Activated CD8-positive, alpha-beta memory T cell treated with anti-CD3 and anti-CD28 coated beads, Interleukin-2, amount 50 U/mL, for 1 hour (primary cell): ENCODE measurements around the gene FAXDC2.

Source experiments
- DNase-seq: peaks from one replicate; pipeline ENCODE4 v3.0.0-alpha.2; 2020; ENCODE audit errors: extremely low read depth

The FAXDC2 gene

GRCh38 chr5:154850255-154851062, at the start of gene FAXDC2:
TSS of gene FAXDC2 (minus strand) at chr5:154850603. CDS start at chr5:154838178, 12,425 bp downstream.
- no peak for DNase-seq

- no peak for DNase-seq
Observed at GRCh38 chr5:154900066-154900465, 49.7 kb upstream of the FAXDC2 start.

GRCh38 chr5:154899151-154899816, 48.9 kb upstream of the FAXDC2 start:
- DNase-seq, result no peak

GRCh38 chr5:154898210-154898609, 47.8 kb upstream of the FAXDC2 start:
- no peak for DNase-seq

GRCh38 chr5:154896562-154897165, 46.3 kb upstream of the FAXDC2 start:
- no peak for DNase-seq

GRCh38 chr5:154895606-154896561, 45.5 kb upstream of the FAXDC2 start:
- DNase-seq, result no peak

- DNase-seq, result no peak
Observed at GRCh38 chr5:154893381-154893780, 43.0 kb upstream of the FAXDC2 start.

GRCh38 chr5:154892369-154892771, 42.0 kb upstream of the FAXDC2 start:
- DNase-seq, result no peak

- DNase-seq, result no peak
Observed at GRCh38 chr5:154885439-154885838, 35.0 kb upstream of the FAXDC2 start.

- DNase-seq, result no peak
Observed at GRCh38 chr5:154884424-154884823, 34.0 kb upstream of the FAXDC2 start.

- no peak for DNase-seq
Observed at GRCh38 chr5:154881986-154882385, 31.6 kb upstream of the FAXDC2 start.

GRCh38 chr5:154878642-154879335, 28.4 kb upstream of the FAXDC2 start:
- DNase-seq, result no peak

GRCh38 chr5:154873791-154874331, 23.5 kb upstream of the FAXDC2 start:
- DNase-seq, result no peak

GRCh38 chr5:154871734-154872133, 21.3 kb upstream of the FAXDC2 start:
- DNase-seq, result no peak

GRCh38 chr5:154868702-154869101, 18.3 kb upstream of the FAXDC2 start:
- DNase-seq, result no peak

- no peak for DNase-seq
Observed at GRCh38 chr5:154866841-154867240, 16.4 kb upstream of the FAXDC2 start.

GRCh38 chr5:154865466-154866184, 15.2 kb upstream of the FAXDC2 start:
- no peak for DNase-seq

- DNase-seq, result no peak
Observed at GRCh38 chr5:154863291-154864080, 13.1 kb upstream of the FAXDC2 start.

- DNase-seq, result no peak
Observed at GRCh38 chr5:154862766-154863165, 12.4 kb upstream of the FAXDC2 start.
